ENCODE measurements around the gene MRPS10.
"Not testable (repeated sequence)": the region's sequence is repeated elsewhere in the genome, so short reads cannot be mapped to it uniquely, and the experiment has no call there.

MRPS10 gene

DNA sequence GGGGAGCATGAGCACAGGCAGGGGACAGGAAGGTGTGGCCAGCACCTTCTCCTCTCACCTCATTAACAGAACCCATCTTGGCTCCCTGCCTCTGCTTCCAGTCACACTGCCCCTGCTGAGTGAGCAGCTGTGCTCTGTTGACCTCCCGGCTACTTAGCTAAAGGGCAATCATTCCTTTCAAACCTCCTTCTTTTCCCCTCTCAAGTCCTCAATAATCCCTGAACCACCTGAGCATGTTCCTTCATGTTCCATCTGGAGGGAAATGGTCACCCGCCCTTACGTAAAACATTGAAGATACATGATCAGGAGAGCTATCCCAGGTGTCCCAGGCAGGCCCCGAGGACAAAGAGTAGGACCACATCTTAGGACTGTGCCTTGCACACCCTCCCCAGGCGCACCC is 21.7 kb upstream of the MRPS10 start:
- DNase-seq (ENCODE audit: low spot score), result no peak

DNA sequence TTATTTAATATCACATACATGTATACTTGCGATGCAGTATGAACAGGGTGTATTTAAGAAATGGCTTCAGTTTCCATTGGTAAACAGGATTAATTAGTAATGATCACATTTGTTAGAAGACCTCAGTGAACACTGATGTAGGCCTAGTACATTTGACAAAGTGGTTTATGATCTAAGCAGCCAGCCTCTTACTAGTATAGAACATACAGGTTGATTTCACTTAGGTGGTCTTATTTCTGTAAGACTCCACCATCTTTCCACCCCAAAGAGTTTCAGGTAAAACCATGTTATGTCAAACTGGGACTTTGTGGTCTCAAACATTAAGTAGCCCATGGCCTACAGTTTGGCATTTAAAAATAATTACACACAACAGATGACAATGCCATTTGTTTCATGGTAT is 20.2 kb upstream of the MRPS10 start:
- DNase-seq (ENCODE audit: low spot score), result no peak

DNA sequence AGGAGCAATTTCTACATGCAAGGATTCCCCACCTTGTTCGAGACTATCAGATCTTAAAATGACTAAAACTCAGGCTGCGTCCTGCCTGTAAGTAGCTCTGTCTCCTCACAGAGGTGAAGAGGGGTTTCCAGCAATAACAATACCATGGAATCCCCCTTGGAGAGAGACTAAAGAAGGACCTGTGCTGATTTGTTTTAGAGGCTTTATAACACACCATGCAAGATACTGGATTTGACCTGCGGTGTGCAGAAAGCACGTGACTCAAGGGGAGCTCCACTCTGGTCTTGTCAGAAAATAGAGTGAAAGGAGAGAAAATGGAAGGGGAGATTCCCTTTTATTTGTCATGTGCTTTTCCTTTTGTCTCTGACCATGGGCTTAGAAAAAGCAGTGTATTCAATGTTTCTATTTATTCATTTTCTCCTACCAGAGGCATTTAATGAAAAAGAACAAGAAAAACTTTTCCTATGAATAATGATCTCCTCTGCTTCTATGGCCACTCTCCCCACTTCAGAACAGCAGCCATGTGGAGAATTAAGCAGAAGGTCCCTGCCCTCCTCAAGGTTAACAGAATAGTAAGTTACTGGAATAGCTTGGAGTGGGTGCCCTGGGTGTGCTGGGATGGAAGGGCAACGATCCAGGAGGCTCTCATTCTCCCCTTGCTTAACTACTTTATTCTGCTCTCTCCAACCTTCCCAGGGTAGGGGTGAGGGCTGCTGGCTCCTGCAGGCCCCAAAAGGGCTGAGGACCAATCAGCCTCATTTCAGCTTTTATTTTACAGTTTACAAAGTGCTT is 19.2 kb upstream of the MRPS10 start:
- DNase-seq (ENCODE audit: low spot score), result no peak

DNA sequence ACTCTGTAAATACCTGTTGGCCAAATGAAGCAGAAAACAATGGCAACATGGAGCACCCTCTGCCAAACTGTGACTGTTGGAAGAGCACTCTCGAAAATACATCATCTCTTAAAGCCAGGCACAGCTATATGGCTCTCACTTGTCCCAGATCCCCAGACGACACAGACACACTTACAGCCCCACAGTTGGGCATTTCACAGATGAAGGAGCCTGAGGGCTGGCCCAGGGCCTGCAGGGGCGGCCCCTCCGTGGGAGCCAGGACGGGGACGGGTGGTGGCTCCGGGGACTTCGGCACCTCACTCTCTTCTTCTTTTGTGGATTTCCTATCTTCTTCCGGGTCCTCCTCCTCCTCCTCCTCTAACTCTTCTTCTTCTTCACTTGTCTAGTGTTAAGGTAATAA is 18.4 kb upstream of the MRPS10 start:
- no peak for DNase-seq (ENCODE audit: low spot score)

DNA sequence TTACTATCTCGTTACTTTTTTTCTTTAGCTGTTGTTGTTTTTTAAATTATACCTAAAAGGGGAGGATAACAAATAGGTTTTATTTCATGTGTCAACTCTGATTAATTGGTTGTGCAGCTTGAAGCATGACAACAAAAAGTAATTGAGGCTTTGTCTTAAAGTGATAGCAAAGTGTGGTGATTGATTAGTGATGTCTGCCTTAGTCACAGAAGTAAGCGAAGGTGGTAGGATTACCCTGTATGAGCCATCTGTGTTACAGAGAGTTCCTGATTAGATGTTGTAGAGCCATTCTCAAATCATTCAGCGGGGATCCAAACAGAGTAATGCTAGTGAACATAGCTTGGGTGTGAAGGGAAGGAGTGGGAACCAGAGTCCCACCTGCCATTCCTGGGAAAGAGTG is 14.4 kb upstream of the MRPS10 start:
- no peak for DNase-seq (ENCODE audit: low spot score)

DNA sequence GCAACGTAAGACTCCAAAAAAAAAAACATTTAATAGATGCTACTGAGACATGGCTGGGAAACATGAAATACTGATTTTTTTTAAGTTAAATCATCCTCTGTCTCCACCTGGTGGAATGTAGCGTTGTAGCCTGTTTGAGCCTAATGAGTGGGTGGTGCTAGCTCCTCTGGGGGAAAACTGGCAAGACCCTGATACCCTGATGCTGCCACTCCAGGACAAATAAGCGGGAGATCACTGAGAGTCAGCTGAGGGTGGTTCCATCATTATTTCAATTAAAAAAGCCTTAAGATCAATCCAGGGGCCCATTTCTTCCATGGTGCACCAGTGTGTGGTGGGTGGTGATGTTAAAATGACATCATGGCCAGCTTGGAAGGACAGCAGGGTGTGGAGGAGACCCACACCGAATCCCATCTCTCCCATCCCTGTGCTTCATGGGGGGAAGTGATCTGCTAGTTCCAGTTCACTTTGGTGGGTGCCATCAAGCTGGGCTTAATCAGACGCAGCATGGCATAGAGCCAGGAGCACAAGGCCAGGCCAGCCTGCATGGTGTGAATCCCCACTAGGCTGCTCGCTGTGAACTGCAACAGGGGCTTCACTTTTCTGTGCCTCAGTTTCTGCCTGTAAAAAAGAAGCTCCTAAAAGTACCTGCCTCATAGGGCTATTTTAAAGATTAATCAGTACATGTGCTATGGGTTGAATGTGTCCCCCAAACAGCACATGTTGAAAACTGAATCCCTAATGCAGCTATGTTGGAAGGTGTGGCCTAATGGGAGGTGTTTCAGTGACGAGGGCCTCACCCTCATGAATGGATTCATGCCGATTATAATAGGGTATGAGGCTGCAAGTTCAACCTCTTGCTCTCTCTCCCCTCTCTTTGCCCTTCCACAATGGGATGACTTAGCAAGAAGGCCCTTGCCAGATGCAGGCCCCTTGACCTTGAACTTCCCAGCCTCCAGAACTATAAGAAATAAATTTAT is 13.0 kb upstream of the MRPS10 start:
- no peak for DNase-seq (ENCODE audit: low spot score)

DNA sequence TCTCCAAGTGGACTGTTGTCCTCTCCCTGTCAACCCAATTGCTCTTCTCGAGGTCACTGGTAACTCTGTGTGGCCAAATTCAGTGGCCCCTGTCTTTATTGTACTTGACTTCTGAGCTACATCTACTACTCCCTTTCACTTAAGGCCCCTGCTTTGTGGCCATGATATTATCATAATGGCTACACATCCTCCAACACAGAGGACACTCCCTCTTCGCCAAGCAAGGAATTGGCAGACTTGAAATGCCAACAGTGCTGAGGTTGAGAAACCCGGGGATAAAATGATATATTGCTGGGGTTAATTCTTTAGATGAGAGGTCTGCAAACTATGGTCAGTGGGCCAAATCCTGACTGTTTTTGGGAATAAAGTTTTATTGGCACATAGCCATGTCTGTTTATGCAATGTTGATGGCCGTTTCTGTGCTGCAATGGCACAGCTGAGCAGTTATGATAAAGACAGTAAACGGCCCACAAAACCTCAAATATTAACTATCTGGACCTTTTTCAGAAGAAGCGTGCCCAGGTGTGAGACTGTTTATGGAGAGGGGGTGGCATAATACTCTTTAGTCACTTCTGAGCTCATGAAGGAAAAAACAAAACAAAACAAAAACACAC is 12.0 kb upstream of the MRPS10 start:
- no peak for DNase-seq (ENCODE audit: low spot score)

DNA sequence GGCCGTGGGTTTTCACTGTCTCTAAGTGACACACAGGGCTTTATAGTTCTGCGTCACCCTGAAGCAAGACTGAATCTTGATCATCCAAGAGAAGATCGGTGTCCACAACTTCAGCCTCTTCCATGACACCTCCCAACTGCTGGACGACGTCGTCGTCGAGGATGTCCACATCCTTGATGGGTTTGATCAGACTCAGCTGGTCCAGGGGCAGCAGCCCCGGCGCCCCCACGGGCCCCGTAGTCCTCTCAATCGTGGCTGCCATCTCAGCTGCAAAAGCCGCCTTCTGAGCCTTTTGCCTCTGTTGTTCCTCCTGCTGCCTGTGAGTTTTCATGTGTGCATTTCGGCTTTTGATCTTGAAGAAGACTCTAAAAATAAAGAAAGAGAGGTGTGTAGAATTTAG is 10.6 kb upstream of the MRPS10 start:
- no peak for DNase-seq (ENCODE audit: low spot score)

DNA sequence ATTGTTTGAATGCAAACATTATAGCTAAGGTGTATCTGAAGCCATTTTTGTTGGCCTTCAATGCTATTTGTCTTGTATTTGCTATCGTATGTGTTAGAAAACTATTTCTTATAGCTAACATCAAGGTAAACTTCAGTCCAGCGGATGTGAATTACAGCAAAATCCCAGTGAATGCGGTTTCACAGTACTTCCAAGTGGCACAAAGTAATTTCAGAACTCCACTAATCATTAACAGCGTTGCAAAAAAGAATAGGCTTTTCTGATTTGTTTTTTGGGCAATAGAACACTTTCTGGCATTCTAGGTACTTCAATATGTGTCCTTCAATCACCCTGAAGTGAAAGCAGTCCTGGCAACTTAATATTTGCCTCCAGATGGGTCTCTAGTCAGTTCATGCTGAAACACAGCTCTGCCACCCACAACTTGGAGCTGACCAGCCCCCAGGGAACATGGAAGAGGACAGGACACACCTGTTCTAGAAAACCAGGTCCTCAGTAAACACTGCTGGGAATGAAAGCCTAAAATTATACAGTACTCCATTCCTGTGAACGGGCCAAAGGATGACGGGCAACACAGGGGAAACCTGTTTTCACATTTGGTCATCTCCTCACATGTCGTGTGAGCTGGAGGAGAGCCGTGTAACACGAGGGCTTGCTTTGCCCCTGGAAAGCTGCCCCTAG is 9.7 kb upstream of the MRPS10 start:
- DNase-seq (ENCODE audit: low spot score), result no peak

DNA sequence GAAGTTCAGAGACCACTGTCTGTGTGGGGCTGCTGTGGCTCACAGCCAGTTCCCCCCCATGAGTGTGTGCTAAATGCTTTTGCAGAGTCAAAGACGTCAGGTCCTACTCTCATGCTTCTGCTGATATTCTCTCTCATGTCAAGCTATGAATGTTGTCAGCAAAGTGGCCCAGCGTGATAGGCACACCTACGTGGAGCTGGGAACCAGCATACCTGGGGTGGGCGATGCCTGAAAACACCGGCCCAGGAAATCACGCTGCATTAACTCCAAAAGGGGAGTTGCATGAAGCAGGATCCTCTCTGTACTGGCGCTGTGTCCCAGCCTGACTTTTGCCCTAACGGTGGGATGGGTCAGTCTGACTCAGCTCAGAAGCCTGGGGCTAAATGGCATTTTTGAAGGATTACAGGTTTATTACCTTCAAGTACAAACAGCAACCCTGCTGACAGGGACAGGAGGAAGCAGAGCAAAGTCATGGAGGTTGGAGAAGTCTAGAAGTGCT is 9.0 kb upstream of the MRPS10 start:
- no peak for DNase-seq (ENCODE audit: low spot score)

DNA sequence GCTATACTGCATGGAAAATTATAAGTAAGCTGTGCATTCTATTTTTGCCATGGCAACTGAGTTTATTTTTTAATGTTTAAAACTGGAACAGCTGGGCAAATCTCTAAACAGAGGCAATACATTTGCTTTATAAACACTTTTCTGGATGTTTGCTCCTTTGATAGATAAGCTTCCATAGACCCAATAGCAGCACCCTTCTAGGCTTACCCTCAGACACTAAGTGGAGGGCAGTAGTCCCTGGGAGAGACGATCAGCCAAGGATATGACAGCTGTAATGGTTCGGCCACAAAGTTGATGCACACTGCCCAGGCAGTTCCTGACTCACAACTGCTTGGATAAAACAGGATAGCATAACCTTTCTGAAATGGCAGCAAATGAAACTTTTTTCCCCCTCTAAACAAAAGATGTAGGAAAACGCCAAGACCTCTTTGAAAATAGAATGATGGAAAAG is 8.5 kb upstream of the MRPS10 start:
- DNase-seq (ENCODE audit: low spot score), result no peak

DNA sequence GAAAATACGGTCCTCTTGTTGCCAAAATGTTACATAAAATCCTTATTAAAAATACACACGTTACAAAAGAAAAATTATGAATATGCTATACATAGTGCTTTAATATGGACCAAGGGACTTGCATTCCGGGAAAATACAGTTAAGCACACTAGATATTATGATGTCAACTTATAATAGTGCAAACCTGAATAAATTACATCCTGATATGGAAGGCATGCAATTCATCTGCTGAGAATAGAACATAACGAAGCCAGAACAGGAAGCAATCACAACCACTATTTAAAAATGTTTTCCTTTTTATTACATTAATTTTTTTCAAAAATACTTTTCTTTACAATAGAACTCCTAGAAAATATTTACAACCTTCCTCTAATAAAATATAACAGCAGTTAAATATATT is 7.8 kb upstream of the MRPS10 start:
- DNase-seq (ENCODE audit: low spot score), result no peak

DNA sequence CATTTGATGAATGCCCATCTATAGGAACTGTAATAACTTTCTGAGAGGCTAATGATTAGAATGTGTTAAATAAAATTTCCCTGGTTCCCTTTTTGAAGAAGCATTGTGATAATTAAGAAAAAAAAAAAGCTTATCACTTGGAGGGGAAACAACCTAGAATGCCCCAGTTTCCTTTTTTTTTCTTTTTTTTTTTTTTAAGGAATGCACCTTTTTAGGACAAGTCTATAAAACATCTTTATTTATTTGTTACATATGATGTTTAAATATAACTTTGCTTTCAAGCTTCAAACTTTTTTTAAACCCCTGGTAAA is 7.3 kb upstream of the MRPS10 start:
- no peak for DNase-seq (ENCODE audit: low spot score)

DNA sequence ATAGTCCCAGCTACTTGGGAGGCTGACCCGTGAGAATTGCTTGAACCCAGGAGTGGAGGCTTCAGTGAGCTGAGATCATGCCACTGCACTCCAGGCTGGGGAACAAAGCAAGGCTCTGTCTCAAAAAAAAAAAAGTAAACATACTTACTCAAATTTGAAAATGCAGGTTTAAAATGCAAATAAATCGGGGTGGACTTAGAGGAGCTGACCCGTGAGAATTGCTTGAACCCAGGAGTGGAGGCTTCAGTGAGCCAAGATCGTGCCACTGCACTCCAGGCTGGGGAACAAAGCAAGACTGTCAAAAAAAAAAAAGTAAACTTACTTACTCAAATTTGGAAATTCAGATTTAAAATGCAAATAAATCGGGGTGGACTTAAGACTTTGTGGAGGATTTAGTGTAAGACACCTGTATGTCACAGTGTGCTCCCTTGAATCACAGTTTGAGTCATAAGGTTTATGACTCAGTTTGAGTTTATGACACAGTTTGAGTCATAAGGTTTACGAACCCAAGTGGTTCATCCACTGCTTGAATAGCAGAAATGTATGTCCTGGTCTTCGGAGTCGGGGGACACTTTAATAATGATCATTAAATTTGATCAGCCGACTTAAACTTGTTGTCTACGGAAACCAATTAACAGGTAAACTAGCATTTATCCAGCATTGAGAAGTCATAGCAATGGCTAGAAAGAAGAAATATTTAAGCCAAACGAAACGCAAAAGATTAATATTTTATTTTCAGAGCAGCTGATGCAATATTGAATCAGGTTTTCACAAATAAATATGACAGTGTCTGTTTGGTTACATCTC is 6.8 kb upstream of the MRPS10 start:
- no peak for DNase-seq (ENCODE audit: low spot score)

DNA sequence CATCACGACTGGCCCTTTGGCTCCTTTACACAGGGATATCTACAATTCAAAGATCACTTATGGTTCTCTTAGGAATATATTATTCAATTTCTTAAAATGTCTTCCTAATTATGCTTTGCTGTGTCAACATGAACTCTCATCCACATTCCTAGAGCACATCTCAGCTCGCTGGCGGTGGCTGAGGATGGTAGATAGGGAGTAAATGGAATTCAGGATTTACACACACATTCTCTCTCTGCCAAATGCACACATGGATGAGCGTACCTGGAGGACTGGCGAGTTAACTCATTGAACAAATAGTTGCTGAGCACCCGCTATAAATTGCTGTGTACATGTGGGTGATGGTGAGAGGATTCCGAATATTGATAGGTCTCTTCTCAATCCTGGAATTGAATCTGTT is 4.8 kb upstream of the MRPS10 start:
- no peak for DNase-seq (ENCODE audit: low spot score)

DNA sequence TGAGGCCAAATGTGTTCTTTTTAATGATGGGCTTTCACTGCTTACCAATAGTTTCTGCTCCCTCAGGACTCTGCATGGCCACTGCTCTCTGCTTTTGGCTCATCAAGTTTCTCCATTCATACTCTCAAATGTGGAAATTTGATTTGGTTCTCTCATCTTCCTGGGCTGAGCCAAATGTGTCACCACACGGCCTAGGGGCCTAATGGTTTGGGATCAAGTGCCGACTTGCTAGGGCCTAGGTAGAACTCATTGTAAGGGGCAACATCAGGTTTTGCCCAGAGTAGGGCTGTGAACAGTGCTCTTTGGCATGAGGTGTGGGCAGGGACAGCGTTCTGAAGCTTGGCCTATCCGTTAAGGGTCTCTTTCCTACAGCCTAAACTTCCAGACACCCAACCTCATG is 3.9 kb upstream of the MRPS10 start:
- no peak for DNase-seq (ENCODE audit: low spot score)

DNA sequence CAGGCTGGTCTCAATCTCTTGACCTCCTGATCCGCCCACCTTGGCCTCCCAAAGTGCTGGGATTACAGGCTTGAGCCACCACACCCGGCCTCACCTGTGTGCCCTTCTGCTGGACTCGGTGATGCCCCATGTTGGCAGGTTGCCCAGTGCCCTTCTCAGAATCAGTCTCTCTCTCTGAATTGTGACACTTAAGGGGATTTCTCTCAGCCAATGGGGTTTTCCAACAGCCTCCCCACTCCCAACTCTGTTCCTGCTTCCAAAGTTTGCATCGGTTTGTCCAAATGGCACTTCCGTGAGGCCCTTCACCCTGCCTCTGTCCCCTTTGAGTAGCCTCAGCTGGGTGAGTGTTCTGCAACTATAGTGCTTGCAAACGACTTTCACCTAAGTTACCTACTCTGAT is 3.1 kb upstream of the MRPS10 start:
- no peak for DNase-seq (ENCODE audit: low spot score)

DNA sequence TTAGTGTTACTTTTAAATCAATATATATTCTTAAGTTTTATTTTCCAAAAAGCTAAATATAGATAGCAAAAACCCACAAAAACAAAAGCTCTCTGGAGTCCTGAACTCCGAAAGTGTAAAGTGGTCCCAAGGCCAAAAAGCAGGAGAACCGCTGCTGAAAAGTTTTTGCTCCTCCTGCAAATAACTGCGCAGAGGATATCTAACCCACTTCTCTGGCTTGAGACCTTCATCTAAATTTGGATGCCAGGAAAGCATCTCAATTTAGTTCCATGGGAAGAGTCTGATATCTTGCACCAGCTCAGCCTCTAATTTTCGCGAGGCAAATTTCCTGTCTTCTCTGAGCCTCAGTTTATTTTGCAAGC is 523 bp downstream of the MRPS10 start:
- DNase-seq (ENCODE audit: low spot score), result no peak

DNA sequence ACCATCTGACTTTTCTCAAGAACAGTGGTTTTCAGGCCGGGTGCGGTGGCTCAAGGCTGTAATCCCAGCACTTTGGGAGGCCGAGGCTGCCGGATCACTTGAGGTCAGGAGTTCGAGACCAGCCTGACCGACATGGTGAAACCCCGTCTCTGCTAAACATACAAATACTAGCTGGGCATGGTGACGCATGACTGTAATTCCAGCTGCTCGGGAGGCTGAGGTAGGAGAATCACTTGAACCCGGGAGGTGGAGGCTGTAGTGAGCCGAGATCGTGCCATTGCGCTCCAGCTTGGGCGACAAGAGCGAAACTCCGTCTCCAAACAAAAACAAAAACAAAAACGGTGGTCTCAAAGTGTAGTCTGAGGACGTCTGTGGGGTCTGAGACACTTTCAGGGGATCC is 1.2 kb downstream of the MRPS10 start:
- not testable (repeated sequence) for DNase-seq (ENCODE audit: low spot score)

DNA sequence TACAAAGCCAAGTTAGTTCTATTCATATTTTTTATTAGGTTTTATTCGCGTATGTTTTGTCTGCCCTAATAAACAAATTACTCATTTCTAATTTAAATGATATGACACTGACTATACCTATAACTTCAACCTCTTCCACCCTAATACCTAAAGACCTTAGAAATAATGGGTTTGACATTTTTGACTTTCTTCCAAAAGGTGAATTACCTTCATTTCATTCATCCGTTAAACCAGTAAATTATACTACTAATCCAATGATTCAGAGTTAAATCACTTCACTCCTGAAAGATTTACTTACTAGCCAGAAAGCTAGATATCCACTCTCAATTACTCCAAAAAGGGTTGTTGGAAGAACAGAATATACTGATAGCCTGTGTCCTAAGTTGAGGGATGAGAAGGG is 5.2 kb downstream of the MRPS10 start:
- no peak for DNase-seq (ENCODE audit: low spot score)

DNA sequence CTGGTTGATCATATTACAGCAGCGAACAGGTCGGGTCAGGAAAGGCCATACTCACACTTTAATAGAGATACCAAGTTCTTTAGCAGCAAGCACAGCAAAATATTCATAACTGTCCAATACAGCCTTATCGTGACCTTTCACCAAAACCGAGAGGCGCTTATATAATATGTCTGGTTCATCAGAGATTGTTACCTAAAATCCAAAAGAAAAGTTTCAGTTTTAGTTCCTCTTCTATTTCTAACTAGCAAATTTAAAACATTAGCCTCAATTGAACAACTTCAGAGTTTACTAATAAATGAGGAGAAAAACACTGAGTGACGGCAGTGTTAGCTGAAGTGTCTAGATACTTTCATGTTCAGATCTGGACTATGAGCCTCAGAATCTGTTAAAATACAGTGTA is 5.9 kb downstream of the MRPS10 start:
- no peak for DNase-seq (ENCODE audit: low spot score)

All from SK-N-DZ (cell line).